Glutamatergic neuron (in vitro differentiated cells): ENCODE measurements around the gene B3GALT4. TPM values are rescaled to one million over a fixed set of nuclear protein-coding genes. Genes with fewer than 3 reads are reported as not detected.

Experiments used
- DNase-seq: peaks from one replicate; pipeline ENCODE4 v3.0.0; 2022
- H3K27ac Mint-ChIP-seq: one replicate; pipeline ENCODE4 v1.8.0; 2020; ENCODE audit warnings: mild to moderate bottlenecking, mixed read lengths, inconsistent platforms; ENCODE audit not compliant: unreplicated experiment
- H3K27me3 Mint-ChIP-seq: one replicate; pipeline ENCODE4 v1.8.0; 2020; ENCODE audit warnings: mild to moderate bottlenecking, moderate library complexity, mixed read lengths, inconsistent platforms; ENCODE audit not compliant: unreplicated experiment
- H3K36me3 Mint-ChIP-seq: one replicate; pipeline ENCODE4 v1.8.0; 2020; ENCODE audit warnings: mild to moderate bottlenecking, mixed read lengths, inconsistent platforms; ENCODE audit not compliant: unreplicated experiment
- H3K4me1 Mint-ChIP-seq: one replicate; pipeline ENCODE4 v1.8.0; 2020; ENCODE audit warnings: mild to moderate bottlenecking, low read depth, mixed read lengths, inconsistent platforms; ENCODE audit not compliant: unreplicated experiment
- H3K4me3 Mint-ChIP-seq: one replicate; pipeline ENCODE4 v1.8.0; 2020; ENCODE audit warnings: mild to moderate bottlenecking, mixed read lengths, inconsistent platforms; ENCODE audit not compliant: unreplicated experiment
- H3K9me3 Mint-ChIP-seq: one replicate; pipeline ENCODE4 v1.8.0; 2020; ENCODE audit warnings: mild to moderate bottlenecking, moderate library complexity, mixed read lengths, inconsistent platforms; ENCODE audit not compliant: unreplicated experiment
- CTCF ChIP-seq: fragments of 200-600 bp; sonication (generic); IDR thresholded peaks from one replicate; pipeline ENCODE4 v1.5.0; 2021; ENCODE audit not compliant: partially characterized antibody, unreplicated experiment
- long read RNA-seq: library from polyadenylated mRNA; unstranded; transcript quantifications from one replicate; pipeline ENCODE4 v2.0.0, GENCODE V29; 2020; ENCODE audit not compliant: unreplicated experiment
- total RNA-seq: library from RNA; stranded (reverse); fragmentation: NEBNext Ultra II Directional; extraction: Animal tissue kit (Norgen Biotek cat#: 25700); gene quantifications from one replicate; pipeline ENCODE4 v1.2.1, GENCODE V29; 2021; ENCODE audit not compliant: unreplicated experiment

The B3GALT4 gene, protein sequence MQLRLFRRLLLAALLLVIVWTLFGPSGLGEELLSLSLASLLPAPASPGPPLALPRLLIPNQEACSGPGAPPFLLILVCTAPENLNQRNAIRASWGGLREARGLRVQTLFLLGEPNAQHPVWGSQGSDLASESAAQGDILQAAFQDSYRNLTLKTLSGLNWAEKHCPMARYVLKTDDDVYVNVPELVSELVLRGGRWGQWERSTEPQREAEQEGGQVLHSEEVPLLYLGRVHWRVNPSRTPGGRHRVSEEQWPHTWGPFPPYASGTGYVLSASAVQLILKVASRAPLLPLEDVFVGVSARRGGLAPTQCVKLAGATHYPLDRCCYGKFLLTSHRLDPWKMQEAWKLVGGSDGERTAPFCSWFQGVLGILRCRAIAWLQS
- total RNA-seq: 8.6 TPM
- long read RNA-seq, transcript B3GALT4-204 (1 exons, 1,694 nt): major isoform, 7 of 7 reads
- long read RNA-seq, partial matches to known transcripts: 0 of 7 reads
- long read RNA-seq, other reads (novel, unspliced or antisense): 0 of 7 reads

DNA sequence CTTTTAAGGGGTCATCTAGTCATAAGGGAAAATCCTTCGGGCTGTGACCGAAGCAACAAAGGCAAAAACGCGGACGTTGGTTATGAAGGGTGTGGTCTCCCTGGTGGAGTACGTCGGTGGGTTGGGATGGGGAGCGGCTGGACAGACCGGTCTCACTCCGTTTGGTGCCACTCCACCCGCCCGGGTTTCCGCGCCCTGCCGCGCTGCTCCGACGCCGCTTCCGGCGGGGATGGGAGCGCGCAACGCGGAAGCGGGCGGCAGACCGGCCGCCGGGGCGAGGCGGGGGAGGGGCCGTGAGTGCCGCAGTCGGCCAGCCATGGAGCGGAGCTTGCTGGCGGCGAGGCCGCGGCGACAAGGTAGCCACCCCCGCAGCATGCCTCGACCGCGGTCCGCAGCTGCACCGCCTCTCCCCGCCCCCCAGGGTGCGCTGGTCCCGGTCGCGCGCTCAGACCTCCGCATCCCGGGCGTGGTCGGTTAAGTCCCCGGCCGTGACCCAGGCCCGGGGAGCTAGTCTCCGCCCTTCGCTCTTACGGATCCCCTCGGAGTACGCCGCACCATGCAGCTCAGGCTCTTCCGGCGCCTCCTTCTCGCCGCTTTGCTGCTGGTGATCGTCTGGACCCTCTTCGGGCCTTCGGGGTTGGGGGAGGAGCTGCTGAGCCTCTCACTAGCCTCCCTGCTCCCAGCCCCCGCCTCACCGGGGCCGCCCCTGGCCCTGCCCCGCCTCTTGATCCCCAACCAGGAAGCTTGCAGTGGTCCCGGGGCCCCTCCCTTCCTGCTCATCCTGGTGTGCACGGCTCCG is at the start of gene B3GALT4:
TSS of gene B3GALT4 (plus strand) at position 260 of the 799 bp plus-strand sequence. CDS start at position 557, 297 bp downstream.
- Mint-ChIP-seq H3K27me3 (peaks cover 9% of the 10 kb centered on the region), H3K36me3 (no peaks in the 10 kb centered on the region), H3K27ac (peak within 1 kb of the TSS; percentile 91), H3K4me3 (peak within 1 kb of the TSS; percentile 91), H3K9me3 (peaks cover 3% of the 10 kb centered on the region), H3K4me1 (peaks cover 40% of the 10 kb centered on the region)
- peak; percentile 85 for DNase-seq
- TF ChIP-seq CTCF: peak; percentile 88

- no peak for TF ChIP-seq CTCF
- H3K4me1 Mint-ChIP-seq: peaks cover 19% of the 10 kb centered on the region
- H3K4me3 Mint-ChIP-seq: peak overlapping the region; percentile 74
- H3K9me3 Mint-ChIP-seq: peaks cover 8% of the 10 kb centered on the region
- H3K36me3 Mint-ChIP-seq: no peaks in the 10 kb centered on the region
- peak overlapping the region; percentile 67 for H3K27ac Mint-ChIP-seq
- H3K27me3 Mint-ChIP-seq: peaks cover 7% of the 10 kb centered on the region
- peak; percentile 38 for DNase-seq
Observed at GRCh38 chr6:33235221-33235634, 41.7 kb upstream of the B3GALT4 start.

- DNase-seq: no peak
- no peak for TF ChIP-seq CTCF
- no peaks in the 10 kb centered on the region for H3K36me3 Mint-ChIP-seq
Observed at GRCh38 chr6:33236328-33236727, 40.6 kb upstream of the B3GALT4 start.

DNA sequence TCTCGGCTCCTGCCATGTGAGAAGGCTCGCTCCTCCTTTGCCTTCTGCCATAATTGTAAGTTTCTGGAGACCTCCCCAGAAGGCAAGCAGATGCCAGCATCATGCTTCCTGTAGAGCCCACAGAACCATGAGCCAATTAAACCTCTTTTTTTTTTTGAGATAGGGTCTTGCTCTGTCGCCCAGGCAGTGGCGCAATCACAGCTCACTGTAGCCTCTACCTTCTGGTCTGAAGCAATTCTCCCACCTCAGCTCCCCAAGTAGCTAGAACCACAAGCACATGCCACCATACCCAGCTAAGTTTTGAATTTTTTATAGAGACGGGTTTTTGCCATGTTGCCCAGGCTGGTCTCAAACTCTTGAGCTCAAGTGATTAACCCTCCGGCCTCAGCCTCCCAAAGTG is 40.1 kb upstream of the B3GALT4 start:
- Mint-ChIP-seq H3K4me3 (no peak overlapping the region), H3K4me1 (peaks cover 16% of the 10 kb centered on the region), H3K27ac (no peak overlapping the region), H3K27me3 (peaks cover 12% of the 10 kb centered on the region), H3K36me3 (no peaks in the 10 kb centered on the region), H3K9me3 (peaks cover 8% of the 10 kb centered on the region)
- TF ChIP-seq CTCF: no peak
- DNase-seq: no peak

More at GRCh38 chr6:33236328-33236727, 40.6 kb upstream of the B3GALT4 start:
- no peak overlapping the region for H3K4me3 Mint-ChIP-seq
- H3K4me1 Mint-ChIP-seq: peaks cover 18% of the 10 kb centered on the region
- peaks cover 12% of the 10 kb centered on the region for H3K27me3 Mint-ChIP-seq
- H3K27ac Mint-ChIP-seq: no peak overlapping the region
- H3K9me3 Mint-ChIP-seq: peaks cover 8% of the 10 kb centered on the region
